A549 (cell line): Measurements from ENCODE around the gene NASP. TPM values are rescaled to one million over a fixed set of nuclear protein-coding genes. Genes with fewer than 3 reads are reported as not detected.
"Not testable (repeated sequence)": the region's sequence is repeated elsewhere in the genome, so short reads cannot be mapped to it uniquely, and the experiment has no call there.

Experiments
- ATAC-seq, 2 experiments: fragments of 200-7000 bp in 1 of 2; fragments of >200 bp in 1 of 2; cut with Nextera tagmentation in 1 of 2; cut with Tn5 transposase in 1 of 2; 3 replicates each; pipeline versions ENCODE4 v1.8.0 to v1.9.1; 2018 to 2020; ENCODE audit warnings: mild to moderate bottlenecking in 1 of 2, moderate library complexity in 1 of 2
- CTCF ChIA-PET: fragments of 300-600 bp; sonication (Branson Sonifier 250); formaldehyde crosslinking; extraction: SDS; loops from one replicate; lab custom pipeline; 2021; ENCODE audit warnings: antibody characterized with exemption, inconsistent platforms; lab: Yijun Ruan, JAX
- POLR2A ChIA-PET: fragments of 350-600 bp; formaldehyde crosslinking; extraction: SDS; loops from one replicate; lab custom pipeline; 2021; ENCODE audit warnings: antibody characterized with exemption, inconsistent platforms; lab: Yijun Ruan, JAX
- DNase-seq, 2 experiments: peaks; one replicate each; pipeline versions ENCODE4 v3.0.0 to v3.0.0-alpha.2; 2011 to 2016; ENCODE audit warnings: low read depth in 1 of 2, low spot score in 1 of 2
- FAIRE-seq: peaks from 2 replicates; lab custom pipeline; 2011; peaks lifted over from hg19 to GRCh38; lab: Jason Lieb, UNC
- H3K27ac ChIP-seq, 2 experiments: fragments of >200 bp; sonication (Bioruptor Twin); formaldehyde crosslinking; 3 replicates each; pipeline ENCODE4 v1.5.1; 2016 to 2017
- H3K4me1 ChIP-seq: fragments of >200 bp; sonication (Bioruptor Twin); formaldehyde crosslinking; 3 replicates; pipeline ENCODE4 v1.6.1; 2016
- H3K4me2 ChIP-seq: fragments of >200 bp; sonication (Bioruptor Twin); formaldehyde crosslinking; 3 replicates; pipeline ENCODE4 v1.6.1; 2016
- H3K4me3 ChIP-seq: fragments of >200 bp; sonication (Bioruptor Twin); formaldehyde crosslinking; 3 replicates; pipeline ENCODE4 v1.5.1; 2016
- H3K9me3 ChIP-seq: fragments of >200 bp; sonication (Bioruptor Twin); formaldehyde crosslinking; 3 replicates; pipeline ENCODE4 v1.6.1; 2016
- ATOH8 ChIP-seq: fragments of 250-450 bp; sonication (Bioruptor Pico); IDR thresholded peaks from 2 replicates; pipeline ENCODE4 v1.5.0; 2020; ENCODE audit warnings: low read depth, mild to moderate bottlenecking, moderate library complexity
- BCL3 ChIP-seq: fragments of >200 bp; sonication (Bioruptor Twin); formaldehyde crosslinking; IDR thresholded peaks from 3 replicates; pipeline ENCODE4 v1.6.1; 2016
- CBX8 ChIP-seq: fragments of 200-600 bp; sonication (generic); IDR thresholded peaks from 2 replicates; pipeline ENCODE4 v1.6.1; 2016
- CHD2 ChIP-seq: fragments of 150-350 bp; IDR thresholded peaks from 2 replicates; pipeline ENCODE4 v1.6.1; 2014; ENCODE audit warnings: low read length; ENCODE audit not compliant: partially characterized antibody
- CHD4 ChIP-seq: fragments of 200-600 bp; sonication (generic); IDR thresholded peaks from 2 replicates; pipeline ENCODE4 v1.6.1; 2016; ENCODE audit warnings: antibody characterized with exemption, mild to moderate bottlenecking, borderline replicate concordance
- ELK1 ChIP-seq: fragments of 150-350 bp; IDR thresholded peaks from 2 replicates; pipeline ENCODE4 v1.6.1; 2014; ENCODE audit warnings: low read depth, mild to moderate bottlenecking, low read length
- GATA3 ChIP-seq: IDR thresholded peaks from 2 replicates; pipeline ENCODE4 v1.6.1; 2012; ENCODE audit warnings: borderline replicate concordance
- HEYL ChIP-seq: fragments of 250-450 bp; sonication (Bioruptor Pico); IDR thresholded peaks from 2 replicates; pipeline ENCODE4 v1.8.0; 2021; ENCODE audit warnings: mild to moderate bottlenecking, moderate library complexity
- HMGXB4 ChIP-seq: fragments of 250-450 bp; sonication (Bioruptor Pico); IDR thresholded peaks from 2 replicates; pipeline ENCODE4 v1.5.0; 2021; ENCODE audit warnings: mild to moderate bottlenecking, moderate library complexity, borderline replicate concordance
- MAFK ChIP-seq: fragments of 450-650 bp; IDR thresholded peaks from 2 replicates; pipeline ENCODE4 v1.6.1; 2014; ENCODE audit not compliant: partially characterized antibody
- MAZ ChIP-seq: fragments of 150-350 bp; IDR thresholded peaks from 2 replicates; pipeline ENCODE4 v1.6.1; 2014; ENCODE audit warnings: antibody characterized with exemption, low read depth, low read length, borderline replicate concordance
- NFE2L2 ChIP-seq: fragments of 150-350 bp; conservative IDR thresholded peaks from 2 replicates; pipeline ENCODE4 v1.6.1; 2014; ENCODE audit warnings: low read length
- PBX3 ChIP-seq: IDR thresholded peaks from 2 replicates; pipeline ENCODE4 v1.6.1; 2012
- PHF8 ChIP-seq: fragments of 200-600 bp; sonication (generic); IDR thresholded peaks from 2 replicates; pipeline ENCODE4 v1.6.1; 2016; ENCODE audit warnings: low read depth, mild to moderate bottlenecking, antibody characterized with exemption, moderate library complexity, borderline replicate concordance
- POLR2AphosphoS2 ChIP-seq: conservative IDR thresholded peaks from 2 replicates; pipeline ENCODE4 v1.6.1; 2012; ENCODE audit warnings: low read length, improper control_type of control experiment, inconsistent platforms
- RCOR1 ChIP-seq: fragments of 150-350 bp; IDR thresholded peaks from 2 replicates; pipeline ENCODE4 v1.6.1; 2014; ENCODE audit warnings: antibody characterized with exemption, low read length, low read depth
- RFX5 ChIP-seq: fragments of 450-650 bp; IDR thresholded peaks from 2 replicates; pipeline ENCODE4 v1.7.1; 2014; ENCODE audit warnings: antibody characterized with exemption, mild to moderate bottlenecking, moderate library complexity
- RNF2 ChIP-seq: fragments of 200-600 bp; sonication (generic); IDR thresholded peaks from 2 replicates; pipeline ENCODE4 v1.6.1; 2016; ENCODE audit warnings: low read depth, mild to moderate bottlenecking, antibody characterized with exemption, moderate library complexity, borderline replicate concordance
- TFCP2L1 ChIP-seq: fragments of 250-450 bp; sonication (Bioruptor Pico); IDR thresholded peaks from 2 replicates; pipeline ENCODE4 v1.5.0; 2021; ENCODE audit warnings: mild to moderate bottlenecking
- TP53 ChIP-seq: fragments of 250-450 bp; sonication (Bioruptor Pico); IDR thresholded peaks from 2 replicates; pipeline ENCODE4 v1.5.0; 2021; ENCODE audit warnings: mild to moderate bottlenecking, moderate library complexity
- ZC3H11A ChIP-seq: fragments of 450-650 bp; IDR thresholded peaks from 2 replicates; pipeline ENCODE4 v1.6.1; 2014; ENCODE audit warnings: antibody characterized with exemption, mild to moderate bottlenecking
- ZFP36 ChIP-seq: fragments of 450-650 bp; IDR thresholded peaks from 2 replicates; pipeline ENCODE4 v1.6.1; 2014; ENCODE audit warnings: borderline replicate concordance; ENCODE audit not compliant: partially characterized antibody
- WGBS: methylation state at CpG from one replicate; pipeline ENCODE4 v1.1.6; 2017; ENCODE audit errors: missing lambda C conversion rate; 5-methylcytosine and 5-hydroxymethylcytosine counted together
- polyA plus RNA-seq, 4 experiments: library from polyadenylated mRNA; depleted of rRNA in 3 of 4; stranded (reverse); fragments of >200 nt; fragmentation: RNase III in 1 of 4; extraction: RNeasy Plus Mini Kit Qiagen cat#74134 plus additional on column Dnase treatment in 1 of 4; gene quantifications; 2 replicates in 3 of 4; 3 replicates in 1 of 4; pipeline ENCODE4 v1.2.3, GENCODE V29; 2011 to 2017

Gene NASP
- polyA plus RNA-seq, 2 of the 4 experiments (the other 2 are of a cell fraction) = 139 to 272 TPM

GRCh38 chr1:45594412-45594811 is 10.6 kb downstream of the NASP start:
- DNase-seq = no peak
- no peak overlapping the region for H3K4me2 ChIP-seq
- ChIA-PET POLR2A (interaction anchor here (1.0 kb wide), 1 partner anchor 10 kb away, joined by 3 read pairs; no protein-coding TSS in a partner anchor), CTCF (no interaction called here)
- H3K4me1 ChIP-seq = 0 out of 3 replicates have a peak, but pooled peaks cover 3% of the 10 kb centered on the region
- FAIRE-seq = no peak
- no peak for TF ChIP-seq ZFP36
- TF ChIP-seq CHD2 = no peak
- TF ChIP-seq GATA3 = no peak
- TF ChIP-seq HEYL (CRISPR knock-in tag) = no peak
- TF ChIP-seq PBX3 = no peak
- no peak for TF ChIP-seq BCL3
- no peak for TF ChIP-seq TFCP2L1 (CRISPR knock-in tag)
- TF ChIP-seq HMGXB4 = no peak
- no peak for TF ChIP-seq CBX8
- TF ChIP-seq ZC3H11A = no peak
- TF ChIP-seq CHD4 = no peak
- no peak for TF ChIP-seq RFX5
- no peak for TF ChIP-seq RCOR1
- TF ChIP-seq MAZ = no peak
- no peak for TF ChIP-seq ATOH8 (CRISPR knock-in tag)
- no peak; a peak in 1 of 6 replicates for ATAC-seq
- whole genome bisulfite sequencing = 98% methylated on average over 4 of the region's 4 CpGs
- no peak overlapping the region for H3K27ac ChIP-seq
- H3K9me3 ChIP-seq = no peaks in the 10 kb centered on the region
- no peak overlapping the region for H3K4me3 ChIP-seq

GRCh38 chr1:45596765-45597164 is 12.9 kb downstream of the NASP start:
- ATAC-seq, CTCF ChIA-PET, FAIRE-seq, H3K4me2 ChIP-seq, H3K27ac ChIP-seq, H3K9me3 ChIP-seq, DNase-seq, H3K4me1 ChIP-seq, H3K4me3 ChIP-seq: not testable (repeated sequence)
- POLR2A ChIA-PET = interaction anchor here (0.7 kb wide), 1 partner anchor 54 kb away, joined by 3 read pairs; no protein-coding TSS in a partner anchor
- 92% methylated on average over 8 of the region's 8 CpGs for WGBS

GRCh38 chr1:45604239-45604638 is 20.4 kb downstream of the NASP start:
- ATAC-seq (no peak), DNase-seq (no peak), FAIRE-seq (no peak)
- no peak overlapping the region for H3K27ac ChIP-seq
- 98% methylated on average over 2 of the region's 2 CpGs for WGBS
- POLR2A ChIA-PET = no interaction called here
- H3K4me1 ChIP-seq = peaks cover 14% of the 10 kb centered on the region; the same call in 2 of the 3 replicates
- H3K4me3 ChIP-seq = no peak overlapping the region
- H3K9me3 ChIP-seq = no peaks in the 10 kb centered on the region
- H3K4me2 ChIP-seq = no peak overlapping the region
- TF ChIP-seq TFCP2L1 (CRISPR knock-in tag) = no peak
- no peak for TF ChIP-seq TP53 (CRISPR knock-in tag)
- TF ChIP-seq NFE2L2 = no peak
- no peak for TF ChIP-seq PHF8
- TF ChIP-seq MAFK = no peak
- TF ChIP-seq RNF2 = no peak
- no peak for TF ChIP-seq ELK1
- no peak for TF ChIP-seq POLR2AphosphoS2
- CTCF ChIA-PET = no interaction called here
